Neutrophil (primary cell): ENCODE measurements around the gene ARFGAP1.

Experiments used
- H3K27ac ChIP-seq: fragments of 200-600 bp; sonication (generic); 2 replicates; pipeline ENCODE4 v1.5.1; 2016; ENCODE audit warnings: mild to moderate bottlenecking, moderate library complexity
- H3K27me3 ChIP-seq: fragments of 200-600 bp; sonication (generic); 2 replicates; pipeline ENCODE4 v1.6.0; 2016; ENCODE audit warnings: mild to moderate bottlenecking
- H3K36me3 ChIP-seq: fragments of 200-600 bp; sonication (generic); 2 replicates; pipeline ENCODE4 v1.5.1; 2017
- H3K4me1 ChIP-seq, 2 experiments: fragments of 200-600 bp in 1 of 2; sonication (generic) in 1 of 2; 1 replicate in 1 of 2; 2 replicates in 1 of 2; pipeline versions ENCODE4 v1.5.1 to v1.6.1; 2013 to 2016; ENCODE audit warnings: low read depth in 1 of 2, low read length in 1 of 2, mild to moderate bottlenecking in 1 of 2, moderate library complexity in 1 of 2; ENCODE audit not compliant: control insufficient read depth in 1 of 2, insufficient read depth in 1 of 2
- H3K4me3 ChIP-seq, 2 experiments: fragments of 200-600 bp in 1 of 2; sonication (generic) in 1 of 2; 1 replicate in 1 of 2; 2 replicates in 1 of 2; pipeline ENCODE4 v1.5.1; 2013 to 2016; ENCODE audit warnings: low read depth in 1 of 2, low read length in 1 of 2, mild to moderate bottlenecking in 1 of 2, moderate library complexity in 1 of 2
- H3K9me3 ChIP-seq: fragments of 200-600 bp; sonication (generic); 2 replicates; pipeline ENCODE4 v1.5.1; 2016
- TF ChIP-seq, protein P1 (sequence below): fragments of 200-600 bp; sonication (generic); IDR thresholded peaks from 2 replicates; pipeline ENCODE4 v1.5.1; 2016; ENCODE audit warnings: antibody characterized with exemption

ARFGAP1 gene

DNA sequence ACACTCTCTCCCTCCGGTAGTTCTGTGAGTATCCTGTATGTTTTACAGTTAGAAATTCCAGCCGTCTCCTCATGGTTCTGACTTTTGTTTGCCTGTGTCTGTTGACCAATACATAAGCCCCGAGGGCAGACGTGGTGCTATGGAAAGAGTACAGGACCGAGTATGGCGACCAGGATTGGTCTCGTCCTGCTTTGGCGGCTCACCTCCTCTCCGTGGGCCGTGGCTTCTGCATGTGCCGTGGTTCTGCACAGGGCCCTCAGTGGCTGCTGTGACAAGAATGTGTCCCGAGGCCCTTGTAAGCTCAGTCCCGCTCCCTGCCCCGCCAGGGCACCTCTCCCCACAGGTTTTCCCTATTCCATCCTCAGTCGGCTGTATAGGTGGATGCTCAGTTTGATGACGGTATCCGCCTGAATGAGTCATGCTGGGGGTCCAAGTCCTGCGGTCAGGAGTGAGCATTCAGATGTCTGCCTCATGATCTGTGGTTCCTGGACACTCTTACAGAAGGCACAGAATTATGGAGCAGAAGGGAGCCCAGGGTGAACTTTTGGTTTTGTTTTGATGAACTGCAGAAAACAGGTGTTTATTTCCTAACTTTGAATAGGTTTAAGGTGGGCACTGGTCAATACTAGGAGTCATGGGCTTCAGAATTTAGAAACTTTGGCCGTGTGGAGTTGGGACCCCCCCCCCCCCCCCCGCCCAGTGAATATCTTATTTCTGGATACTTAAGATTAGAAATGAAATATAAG, 1.2 kb downstream of the ARFGAP1 start:
- H3K27ac ChIP-seq: peak overlapping the region; percentile 61
- H3K9me3 ChIP-seq: no peaks in the 10 kb centered on the region
- peak overlapping the region; percentile 79 to 83 for H3K4me3 ChIP-seq
- H3K36me3 ChIP-seq: peaks cover 30% of the 10 kb centered on the region
- H3K4me1 ChIP-seq: peaks cover 15 to 16% of the 10 kb centered on the region in 2 experiments
- H3K27me3 ChIP-seq: peaks cover 23% of the 10 kb centered on the region
- TF ChIP-seq, protein P1, sequence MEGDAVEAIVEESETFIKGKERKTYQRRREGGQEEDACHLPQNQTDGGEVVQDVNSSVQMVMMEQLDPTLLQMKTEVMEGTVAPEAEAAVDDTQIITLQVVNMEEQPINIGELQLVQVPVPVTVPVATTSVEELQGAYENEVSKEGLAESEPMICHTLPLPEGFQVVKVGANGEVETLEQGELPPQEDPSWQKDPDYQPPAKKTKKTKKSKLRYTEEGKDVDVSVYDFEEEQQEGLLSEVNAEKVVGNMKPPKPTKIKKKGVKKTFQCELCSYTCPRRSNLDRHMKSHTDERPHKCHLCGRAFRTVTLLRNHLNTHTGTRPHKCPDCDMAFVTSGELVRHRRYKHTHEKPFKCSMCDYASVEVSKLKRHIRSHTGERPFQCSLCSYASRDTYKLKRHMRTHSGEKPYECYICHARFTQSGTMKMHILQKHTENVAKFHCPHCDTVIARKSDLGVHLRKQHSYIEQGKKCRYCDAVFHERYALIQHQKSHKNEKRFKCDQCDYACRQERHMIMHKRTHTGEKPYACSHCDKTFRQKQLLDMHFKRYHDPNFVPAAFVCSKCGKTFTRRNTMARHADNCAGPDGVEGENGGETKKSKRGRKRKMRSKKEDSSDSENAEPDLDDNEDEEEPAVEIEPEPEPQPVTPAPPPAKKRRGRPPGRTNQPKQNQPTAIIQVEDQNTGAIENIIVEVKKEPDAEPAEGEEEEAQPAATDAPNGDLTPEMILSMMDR: no peak

DNA sequence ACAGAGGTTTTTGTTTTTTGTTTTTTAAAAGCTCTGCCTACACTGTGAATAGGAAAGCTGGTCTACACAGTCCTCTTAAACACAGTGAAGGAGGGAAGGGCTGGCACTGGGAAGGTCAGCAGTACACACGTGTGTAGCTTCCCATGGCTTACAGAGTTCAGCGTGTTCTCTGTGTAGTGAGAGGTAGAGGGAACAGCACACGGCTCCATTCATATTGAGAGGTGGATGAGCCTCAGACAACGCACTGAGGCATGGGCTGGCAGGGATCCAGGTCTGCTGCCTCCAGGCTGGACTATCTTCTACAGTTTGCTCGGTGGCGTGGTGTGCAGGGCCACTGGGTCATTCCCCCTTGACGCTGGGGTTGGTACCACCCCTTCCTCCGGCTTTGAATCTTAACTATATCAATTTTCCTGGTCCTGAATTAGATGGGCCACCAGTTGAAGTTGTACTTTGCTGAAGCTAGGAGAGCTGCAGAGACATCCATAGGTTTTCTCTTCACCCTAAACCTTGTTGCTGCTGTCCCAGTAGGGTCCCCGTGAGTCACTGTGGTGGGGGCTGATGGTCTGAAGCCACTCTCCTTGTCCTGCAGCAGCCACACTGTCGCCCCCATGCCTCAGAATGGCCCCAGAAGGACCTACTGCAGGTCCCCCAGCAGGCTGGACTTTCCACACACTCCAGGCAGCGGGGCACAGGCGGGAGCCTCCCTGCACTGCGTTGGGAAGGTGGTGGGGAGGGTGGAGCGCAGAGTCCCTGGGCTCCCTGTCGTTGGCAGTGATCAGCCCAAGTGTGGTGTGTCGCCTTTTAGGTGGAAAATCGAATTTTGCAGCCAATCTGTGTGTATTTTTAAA, 2.0 kb downstream of the ARFGAP1 start:
- TF ChIP-seq, protein P1: no peak
- Histone ChIP-seq H3K27ac (no peak overlapping the region), H3K9me3 (no peaks in the 10 kb centered on the region), H3K4me3 (no peak overlapping the region), H3K4me1 (peaks cover 15 to 16% of the 10 kb centered on the region in 2 experiments), H3K36me3 (peaks cover 38% of the 10 kb centered on the region), H3K27me3 (peaks cover 17% of the 10 kb centered on the region)

DNA sequence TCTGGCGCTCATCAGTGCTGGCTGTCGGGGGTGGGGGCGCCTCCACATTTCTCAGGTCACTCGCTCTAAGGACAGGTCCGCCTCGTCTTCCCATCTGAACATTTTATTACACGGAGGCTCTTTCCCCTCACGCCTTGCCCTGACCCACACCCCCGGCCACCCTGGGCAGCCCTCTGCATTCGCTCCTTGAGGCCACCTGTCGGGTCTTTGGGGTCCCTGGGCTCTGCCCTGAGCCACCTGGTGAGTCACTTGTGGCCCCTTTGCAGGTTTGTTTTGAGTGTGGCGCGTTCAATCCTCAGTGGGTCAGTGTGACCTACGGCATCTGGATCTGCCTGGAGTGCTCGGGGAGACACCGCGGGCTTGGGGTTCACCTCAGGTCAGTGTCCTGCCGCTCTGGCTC, 3.2 kb downstream of the ARFGAP1 start:
- peaks cover 50% of the 10 kb centered on the region for H3K36me3 ChIP-seq
- no peak overlapping the region for H3K4me3 ChIP-seq

DNA sequence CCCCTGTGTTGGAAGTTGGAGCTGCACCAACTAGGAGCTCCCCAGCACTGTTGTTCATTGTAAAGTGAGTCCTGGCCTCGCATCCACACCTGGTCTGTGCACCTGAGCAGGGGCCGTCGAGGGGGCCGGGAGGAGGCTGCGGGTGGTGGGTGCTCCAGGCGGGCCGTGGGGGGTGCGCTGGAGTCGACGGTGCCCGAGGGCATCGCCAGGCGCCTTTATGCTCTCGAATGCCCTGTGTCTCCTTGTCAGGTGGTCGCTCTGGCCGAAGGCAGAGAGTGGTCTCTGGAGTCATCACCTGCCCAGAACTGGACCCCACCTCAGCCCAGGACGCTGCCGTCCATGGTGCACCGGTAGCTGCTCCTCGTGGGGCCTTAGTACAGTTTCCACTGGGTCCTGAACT, 4.3 kb downstream of the ARFGAP1 start:
- peaks cover 11 to 12% of the 10 kb centered on the region in 2 experiments for H3K4me1 ChIP-seq

More for the DNA sequence above, 3.2 kb downstream of the ARFGAP1 start:
- H3K9me3 ChIP-seq: no peaks in the 10 kb centered on the region
- peaks cover 15 to 16% of the 10 kb centered on the region in 2 experiments for H3K4me1 ChIP-seq
- TF ChIP-seq, protein P1: no peak
- peaks cover 14% of the 10 kb centered on the region for H3K27me3 ChIP-seq
- H3K27ac ChIP-seq: no peak overlapping the region

More for the DNA sequence above, 4.3 kb downstream of the ARFGAP1 start:
- Histone ChIP-seq H3K4me3 (no peak overlapping the region), H3K27me3 (peaks cover 2% of the 10 kb centered on the region), H3K27ac (no peak overlapping the region), H3K9me3 (no peaks in the 10 kb centered on the region), H3K36me3 (peaks cover 62% of the 10 kb centered on the region)
- TF ChIP-seq, protein P1: no peak
